Measurements from ENCODE around the gene REC8. TPM values are rescaled to one million over a fixed set of nuclear protein-coding genes. Genes with fewer than 3 reads are reported as not detected.

The REC8 gene
- total and polyA plus RNA-seq, 11 donors: 0.32 to 25.3 (median 4.4) TPM

- peak in 2 of 4 donors; percentile 16 to 21 for ATAC-seq
- Histone ChIP-seq H3K36me3 (peaks cover 0 to 63% (median 56%) of the 10 kb centered on the region in 9 donors), H3K27me3 (no peaks in the 10 kb centered on the region), H3K4me3 (no peak overlapping the region), H3K4me1 (no peaks in the 10 kb centered on the region), H3K9me3 (no peaks in the 10 kb centered on the region), H3K27ac (no peak overlapping the region)
- intact Hi-C loops (cut with DNase I): no loop called here
- no peak for TF ChIP-seq CTCF (IDR thresholded peaks at IDR 0.05)
- no peak for TF ChIP-seq POLR2A (IDR thresholded peaks at IDR 0.05)
- WGBS, 4 donors: 75 to 86% (median 83%) methylated on average over 9 of the region's 9 CpGs
- DNase-seq: no peak
Observed at GRCh38 chr14:24123424-24124417, 48.2 kb upstream of the REC8 start.

GRCh38 chr14:24126939-24127338, 44.9 kb upstream of the REC8 start:
- no peak for DNase-seq
- intact Hi-C loops (cut with DNase I): no loop called here
- H3K9me3 ChIP-seq: no peaks in the 10 kb centered on the region
- H3K4me3 ChIP-seq: no peak overlapping the region
- no peaks in the 10 kb centered on the region for H3K27me3 ChIP-seq
- no peak for ATAC-seq
- H3K4me1 ChIP-seq: peaks cover 0 to 20% (median 15%) of the 10 kb centered on the region in 12 donors
- TF ChIP-seq POLR2A (IDR thresholded peaks at IDR 0.05): no peak
- TF ChIP-seq CTCF (IDR thresholded peaks at IDR 0.05): no peak
- H3K27ac ChIP-seq: no peak overlapping the region
- H3K36me3 ChIP-seq: peaks cover 0 to 30% (median 24%) of the 10 kb centered on the region in 9 donors

DNA sequence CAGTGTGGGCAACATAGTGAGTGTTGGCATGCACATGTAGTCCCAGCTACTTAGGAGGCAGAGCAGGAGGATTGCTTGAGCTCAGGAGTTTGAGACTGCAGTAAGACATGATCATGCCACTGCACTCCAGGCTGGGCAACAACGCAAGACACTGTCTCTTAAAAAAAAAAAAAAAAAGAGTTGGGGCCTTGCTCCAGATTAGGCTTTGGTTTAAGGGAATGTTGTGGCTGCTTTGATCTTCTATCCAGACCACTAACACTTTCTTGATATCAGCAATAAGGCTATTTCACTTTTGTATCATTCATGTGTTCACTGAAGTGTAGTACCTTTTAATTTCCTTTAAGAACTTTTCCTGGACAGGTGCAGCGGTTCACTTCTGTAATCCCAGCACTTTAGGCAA, 44.2 kb upstream of the REC8 start:
- peaks cover 0 to 23% (median 16%) of the 10 kb centered on the region in 9 donors for H3K36me3 ChIP-seq
- H3K9me3 ChIP-seq: no peaks in the 10 kb centered on the region
- ATAC-seq (no peak), DNase-seq (no peak)
- 88 to 93% (median 91%) methylated on average over 2 of the region's 2 CpGs for WGBS, 4 donors
- TF ChIP-seq POLR2A (IDR thresholded peaks at IDR 0.05): no peak
- TF ChIP-seq CTCF (IDR thresholded peaks at IDR 0.05): no peak
- H3K4me1 ChIP-seq: peaks cover 0 to 27% (median 19%) of the 10 kb centered on the region in 12 donors
- intact Hi-C loops (cut with DNase I): no loop called here
- H3K27ac ChIP-seq: no peak overlapping the region
- H3K27me3 ChIP-seq: no peaks in the 10 kb centered on the region
- H3K4me3 ChIP-seq: no peak overlapping the region

DNA sequence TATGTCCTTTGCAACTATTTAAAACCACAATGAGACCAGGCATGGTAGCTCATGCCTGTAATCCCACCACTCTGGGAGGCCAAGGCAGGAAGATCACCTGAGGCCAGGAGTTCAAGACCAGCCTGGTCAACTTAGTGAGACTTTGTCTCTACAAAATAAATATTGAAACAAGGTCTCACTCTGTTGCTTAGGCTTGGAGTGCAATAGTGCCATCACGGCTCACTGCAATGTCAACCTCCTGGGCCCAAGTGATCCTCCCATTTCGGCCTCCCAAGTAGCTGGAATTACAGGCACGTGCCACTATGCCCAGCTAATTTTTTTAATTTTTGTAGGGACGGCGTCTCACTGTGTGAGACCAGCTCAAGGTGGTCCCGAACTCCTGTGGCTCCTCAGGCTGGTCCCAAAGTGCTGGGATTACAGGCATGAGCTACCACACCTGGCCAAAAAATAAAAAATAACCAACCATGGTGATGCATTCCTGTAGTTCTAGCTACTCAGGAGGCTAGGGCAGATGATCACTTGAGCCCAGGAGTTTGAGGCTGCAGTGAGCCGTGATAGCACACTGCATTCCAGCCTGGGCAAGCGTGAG, 42.4 kb upstream of the REC8 start:
- no peaks in the 10 kb centered on the region for H3K9me3 ChIP-seq
- H3K4me3 ChIP-seq: no peak overlapping the region
- H3K36me3 ChIP-seq: peaks cover 0 to 5% (median 0%) of the 10 kb centered on the region in 9 donors
- no peak for DNase-seq
- TF ChIP-seq CTCF (IDR thresholded peaks at IDR 0.05) (no peak), POLR2A (IDR thresholded peaks at IDR 0.05) (no peak)
- no peak for ATAC-seq
- no peaks in the 10 kb centered on the region for H3K27me3 ChIP-seq
- peaks cover 0 to 33% (median 19%) of the 10 kb centered on the region in 12 donors for H3K4me1 ChIP-seq
- no peak overlapping the region for H3K27ac ChIP-seq
- WGBS, 4 donors: 90 to 97% (median 95%) methylated on average over 8 of the region's 8 CpGs
- intact Hi-C loops (cut with DNase I): no loop called here

All from heart left ventricle (tissue), 16 donors.